Neural cell (in vitro differentiated cells): Measurements from ENCODE around the gene DACT2. TPM values are rescaled to one million over a fixed set of nuclear protein-coding genes. Genes with fewer than 3 reads are reported as not detected.

Experiments
- H2AFZ ChIP-seq: fragments of 200-600, 300-800 bp; sonication (generic), shearing (Covaris generic); 2 replicates; pipeline ENCODE4 v1.6.0; 2014; ENCODE audit warnings: low read depth, mild to moderate bottlenecking, antibody characterized with exemption, low read length, moderate library complexity
- H3F3A ChIP-seq: fragments of 200-600 bp; shearing (Covaris generic); 2 replicates; pipeline ENCODE4 v1.6.1; 2016; ENCODE audit warnings: mild to moderate bottlenecking, moderate library complexity, mixed read lengths, antibody characterized with exemption, low read length; ENCODE audit not compliant: insufficient read depth, poor library complexity, severe bottlenecking
- H3K27ac ChIP-seq: fragments of 200-600, 300-800 bp; sonication (generic), shearing (Covaris generic); 2 replicates; pipeline ENCODE4 v1.5.1; 2014; ENCODE audit warnings: mild to moderate bottlenecking, low read length, moderate library complexity
- H3K27me3 ChIP-seq: fragments of 300-800, 200-600 bp; sonication (generic), shearing (Covaris generic); 2 replicates; pipeline ENCODE4 v1.6.0; 2014; ENCODE audit warnings: mild to moderate bottlenecking, low read depth, low read length, moderate library complexity; ENCODE audit not compliant: insufficient read depth
- H3K36me3 ChIP-seq: fragments of 300-800, 200-600 bp; sonication (generic), shearing (Covaris generic); 2 replicates; pipeline ENCODE4 v1.5.1; 2014; ENCODE audit warnings: mild to moderate bottlenecking, antibody characterized with exemption, low read length, moderate library complexity; ENCODE audit not compliant: insufficient read depth
- H3K4me2 ChIP-seq: fragments of 300-800, 200-600 bp; sonication (generic), shearing (Covaris generic); 2 replicates; pipeline ENCODE4 v1.6.0; 2014; ENCODE audit warnings: mild to moderate bottlenecking, low read length
- H3K4me3 ChIP-seq: fragments of 300-800, 200-600 bp; sonication (generic), shearing (Covaris generic); 2 replicates; pipeline ENCODE4 v1.5.1; 2014; ENCODE audit warnings: mild to moderate bottlenecking, low read length, moderate library complexity
- H3K79me2 ChIP-seq: fragments of 200-600 bp; shearing (Covaris generic); replicated peaks from 2 replicates; pipeline ENCODE4 v1.6.0; 2014; ENCODE audit warnings: mild to moderate bottlenecking, low read length, moderate library complexity; ENCODE audit not compliant: insufficient read depth
- H3K9ac ChIP-seq: fragments of 300-800, 200-600 bp; sonication (generic), shearing (Covaris generic); 2 replicates; pipeline ENCODE4 v1.6.1; 2016; ENCODE audit warnings: mild to moderate bottlenecking, low read length, mixed read lengths
- H3K9me2 ChIP-seq: fragments of 200-600 bp; shearing (Covaris generic); 2 replicates; pipeline ENCODE4 v1.6.1; 2016; ENCODE audit warnings: mild to moderate bottlenecking, low read length, mixed read lengths; ENCODE audit not compliant: insufficient read depth
- H3K9me3 ChIP-seq: fragments of 200-600, 300-800 bp; sonication (generic), shearing (Covaris generic); 2 replicates; pipeline ENCODE4 v1.6.1; 2016; ENCODE audit warnings: mild to moderate bottlenecking, mixed run types, low read length, moderate library complexity, mixed read lengths
- H4K20me1 ChIP-seq: fragments of 200-600 bp; shearing (Covaris generic); 2 replicates; pipeline ENCODE4 v1.6.1; 2016; ENCODE audit warnings: mild to moderate bottlenecking, mixed run types; ENCODE audit not compliant: insufficient read depth
- CTCF ChIP-seq: fragments of 450-650 bp; IDR thresholded peaks from 2 replicates; pipeline ENCODE4 v1.5.1; 2014; ENCODE audit warnings: antibody characterized with exemption, mild to moderate bottlenecking, moderate library complexity; ENCODE audit not compliant: poor library complexity, severe bottlenecking
- EP300 ChIP-seq: fragments of 450-650 bp; conservative IDR thresholded peaks from 2 replicates; pipeline ENCODE4 v1.6.1; 2014; ENCODE audit warnings: antibody characterized with exemption, mild to moderate bottlenecking, moderate library complexity; ENCODE audit not compliant: poor library complexity, severe bottlenecking
- EZH2 ChIP-seq: fragments of 200-600, 300-800 bp; shearing (Covaris generic), sonication (generic); IDR thresholded peaks from 2 replicates; pipeline ENCODE4 v1.6.1; 2014; ENCODE audit warnings: antibody characterized with exemption, low read length, borderline replicate concordance, mild to moderate bottlenecking; ENCODE audit not compliant: insufficient read depth, poor library complexity, severe bottlenecking
- MXI1 ChIP-seq: fragments of 450-650 bp; conservative IDR thresholded peaks from 2 replicates; pipeline ENCODE4 v1.6.1; 2014; ENCODE audit warnings: antibody characterized with exemption, mild to moderate bottlenecking; ENCODE audit not compliant: poor library complexity, severe bottlenecking
- POLR2AphosphoS5 ChIP-seq: IDR thresholded peaks from 2 replicates; pipeline ENCODE4 v1.6.1; 2012
- RAD21 ChIP-seq: fragments of 450-650 bp; conservative IDR thresholded peaks from 2 replicates; pipeline ENCODE4 v1.6.1; 2014; ENCODE audit warnings: antibody characterized with exemption, mild to moderate bottlenecking, moderate library complexity
- SMC3 ChIP-seq: fragments of 450-650 bp; conservative IDR thresholded peaks from 2 replicates; pipeline ENCODE4 v1.6.1; 2014; ENCODE audit warnings: antibody characterized with exemption, mild to moderate bottlenecking, moderate library complexity; ENCODE audit not compliant: poor library complexity
- TAF1 ChIP-seq: IDR thresholded peaks from 2 replicates; pipeline ENCODE4 v1.6.1; 2012; ENCODE audit warnings: low read depth
- polyA plus RNA-seq: library from polyadenylated mRNA; depleted of rRNA; stranded (reverse); fragments of >200 nt; gene quantifications from 2 replicates; pipeline ENCODE4 v1.2.3, GENCODE V29; 2014
- TF ChIP-seq, protein P1 (sequence below): IDR thresholded peaks from 2 replicates; pipeline ENCODE4 v1.6.1; 2012; ENCODE audit warnings: borderline replicate concordance

DACT2 gene
- polyA plus RNA-seq, 1 donor from 2014 or later: 0.48 TPM

- H3K27ac ChIP-seq: no peak overlapping the region
- no peaks in the 10 kb centered on the region for H3F3A ChIP-seq
- no peaks in the 10 kb centered on the region for H3K79me2 ChIP-seq
- no peaks in the 10 kb centered on the region for H3K36me3 ChIP-seq
- no peaks in the 10 kb centered on the region for H3K9me2 ChIP-seq
- H3K4me2 ChIP-seq: no peak overlapping the region
- no peaks in the 10 kb centered on the region for H3K27me3 ChIP-seq
- H3K4me3 ChIP-seq: no peak overlapping the region
- no peaks in the 10 kb centered on the region for H4K20me1 ChIP-seq
- no peak for TF ChIP-seq POLR2AphosphoS5
- TF ChIP-seq TAF1: no peak
- no peak for TF ChIP-seq SMC3
- no peak for TF ChIP-seq EP300
- TF ChIP-seq, protein P1, sequence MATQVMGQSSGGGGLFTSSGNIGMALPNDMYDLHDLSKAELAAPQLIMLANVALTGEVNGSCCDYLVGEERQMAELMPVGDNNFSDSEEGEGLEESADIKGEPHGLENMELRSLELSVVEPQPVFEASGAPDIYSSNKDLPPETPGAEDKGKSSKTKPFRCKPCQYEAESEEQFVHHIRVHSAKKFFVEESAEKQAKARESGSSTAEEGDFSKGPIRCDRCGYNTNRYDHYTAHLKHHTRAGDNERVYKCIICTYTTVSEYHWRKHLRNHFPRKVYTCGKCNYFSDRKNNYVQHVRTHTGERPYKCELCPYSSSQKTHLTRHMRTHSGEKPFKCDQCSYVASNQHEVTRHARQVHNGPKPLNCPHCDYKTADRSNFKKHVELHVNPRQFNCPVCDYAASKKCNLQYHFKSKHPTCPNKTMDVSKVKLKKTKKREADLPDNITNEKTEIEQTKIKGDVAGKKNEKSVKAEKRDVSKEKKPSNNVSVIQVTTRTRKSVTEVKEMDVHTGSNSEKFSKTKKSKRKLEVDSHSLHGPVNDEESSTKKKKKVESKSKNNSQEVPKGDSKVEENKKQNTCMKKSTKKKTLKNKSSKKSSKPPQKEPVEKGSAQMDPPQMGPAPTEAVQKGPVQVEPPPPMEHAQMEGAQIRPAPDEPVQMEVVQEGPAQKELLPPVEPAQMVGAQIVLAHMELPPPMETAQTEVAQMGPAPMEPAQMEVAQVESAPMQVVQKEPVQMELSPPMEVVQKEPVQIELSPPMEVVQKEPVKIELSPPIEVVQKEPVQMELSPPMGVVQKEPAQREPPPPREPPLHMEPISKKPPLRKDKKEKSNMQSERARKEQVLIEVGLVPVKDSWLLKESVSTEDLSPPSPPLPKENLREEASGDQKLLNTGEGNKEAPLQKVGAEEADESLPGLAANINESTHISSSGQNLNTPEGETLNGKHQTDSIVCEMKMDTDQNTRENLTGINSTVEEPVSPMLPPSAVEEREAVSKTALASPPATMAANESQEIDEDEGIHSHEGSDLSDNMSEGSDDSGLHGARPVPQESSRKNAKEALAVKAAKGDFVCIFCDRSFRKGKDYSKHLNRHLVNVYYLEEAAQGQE: no peak
- no peak for TF ChIP-seq RAD21
- no peak for TF ChIP-seq EZH2
- no peak for TF ChIP-seq CTCF
- H3K9me3 ChIP-seq: no peaks in the 10 kb centered on the region
- no peak overlapping the region for H2AFZ ChIP-seq
- H3K9ac ChIP-seq: no peak overlapping the region
Observed at GRCh38 chr6:168265827-168266815, 53.5 kb downstream of the DACT2 start.

GRCh38 chr6:168265394-168265793 lies 54.2 kb downstream of the DACT2 start:
- no peak overlapping the region for H2AFZ ChIP-seq
- no peaks in the 10 kb centered on the region for H4K20me1 ChIP-seq
- H3K36me3 ChIP-seq: no peaks in the 10 kb centered on the region
- H3K27me3 ChIP-seq: no peaks in the 10 kb centered on the region
- no peak overlapping the region for H3K4me2 ChIP-seq
- H3K9ac ChIP-seq: no peak overlapping the region
- H3K9me2 ChIP-seq: no peaks in the 10 kb centered on the region
- no peaks in the 10 kb centered on the region for H3K9me3 ChIP-seq
- TF ChIP-seq EZH2 (no peak), MXI1 (no peak), POLR2AphosphoS5 (no peak), TAF1 (no peak), CTCF (no peak), SMC3 (no peak), RAD21 (no peak)
- TF ChIP-seq, protein P1: no peak
- no peak overlapping the region for H3K27ac ChIP-seq
- no peaks in the 10 kb centered on the region for H3F3A ChIP-seq
- H3K4me3 ChIP-seq: no peak overlapping the region
- H3K79me2 ChIP-seq: no peaks in the 10 kb centered on the region
